ENCODE data around the gene GABRQ. TPM values are rescaled to one million over a fixed set of nuclear protein-coding genes. Genes with fewer than 3 reads are reported as not detected.

The GABRQ gene
- total RNA-seq, 1 experiment from 2014 or later, result 3.9 TPM

- H3K18ac ChIP-seq (ENCODE audit: insufficient read length, low read depth, low read length), result no peak overlapping the region
- H3K14ac ChIP-seq (ENCODE audit: insufficient read depth, low read length), result no peak overlapping the region
- H3K36me3 Mint-ChIP-seq (ENCODE audit: insufficient read depth in 1 of 3, low read depth in 3 of 3), result peaks cover 0 to 13% (median 4%) of the 10 kb centered on the region in 3 experiments; a peak in 4 of 7 replicates
- no peak overlapping the region for H3K56ac ChIP-seq (ENCODE audit: insufficient read length, low read depth, low read length)
- no peak overlapping the region for H4K5ac ChIP-seq (ENCODE audit: insufficient read length, low read depth, low read length)
- H3K9me3 Mint-ChIP-seq, result peaks cover 60 to 61% of the 10 kb centered on the region in 2 experiments
- no peak overlapping the region for H2BK20ac ChIP-seq (ENCODE audit: low read depth, low read length, poor library complexity, severe bottlenecking)
- no peak overlapping the region for H3K27ac Mint-ChIP-seq
- H4K8ac ChIP-seq (replicated peaks; ENCODE audit: insufficient read length, low read depth, low read length), result no peak overlapping the region
- peaks cover 2% of the 10 kb centered on the region; the same call in 1 of the 2 replicates for H3K27me3 ChIP-seq (ENCODE audit: insufficient read depth, low read length)
- H3K4me1 Mint-ChIP-seq, result peaks cover 23 to 37% of the 10 kb centered on the region in 2 experiments
- no peak for DNase-seq
- H3K9ac ChIP-seq (ENCODE audit: extremely low read depth, insufficient read length, low read length), result no peak overlapping the region
- no CpG with 5 or more reads among the region's 23 CpGs for WGBS (ENCODE audit: extremely low coverage, insufficient read length, low lambda C conversion rate)
- H3K23me2 ChIP-seq (ENCODE audit: insufficient read length, low read depth, low read length, poor library complexity, severe bottlenecking), result no peaks in the 10 kb centered on the region
- peaks cover 2% of the 10 kb centered on the region; the same call in 1 of the 2 replicates for H3K4me1 ChIP-seq (ENCODE audit: insufficient read depth, low read length)
- no peak for TF ChIP-seq CTCF (conservative IDR thresholded peaks at IDR 0.05)
- no peaks in the 10 kb centered on the region for H4K20me1 ChIP-seq (ENCODE audit: control insufficient read depth, insufficient read depth, insufficient read length)
- no peak overlapping the region for H2BK12ac ChIP-seq (ENCODE audit: insufficient read length, low read depth, low read length)
- H2BK120ac ChIP-seq (ENCODE audit: low read depth, low read length, poor library complexity, severe bottlenecking), result no peak overlapping the region
- no peak overlapping the region for H3K27ac ChIP-seq (ENCODE audit: insufficient read length, low read depth, low read length)
- no peaks in the 10 kb centered on the region for H3K79me1 ChIP-seq (ENCODE audit: insufficient read depth, low read depth, low read length, poor library complexity, severe bottlenecking)
- no peak overlapping the region for H2BK5ac ChIP-seq (ENCODE audit: insufficient read length, low read length)
- peaks cover 43% of the 10 kb centered on the region for H3K9me3 ChIP-seq (ENCODE audit: control insufficient read depth, low read depth, low read length)
- H2AK5ac ChIP-seq (ENCODE audit: insufficient read length, low read length), result no peak overlapping the region
- no peak overlapping the region for H2BK15ac ChIP-seq (ENCODE audit: low read depth, low read length)
- peak overlapping the region; percentile 24 for H3K4me2 ChIP-seq (ENCODE audit: insufficient read depth, insufficient read length, low read length)
- no peak overlapping the region for H2AFZ ChIP-seq (ENCODE audit: low read length)
- no peak overlapping the region for H4K91ac ChIP-seq (ENCODE audit: insufficient read length, low read depth, low read length)
- no peak overlapping the region for H3T11ph ChIP-seq (ENCODE audit: low read length)
- H3K79me2 ChIP-seq (ENCODE audit: insufficient read depth, low read length), result no peaks in the 10 kb centered on the region
- H3K4ac ChIP-seq (ENCODE audit: low read depth, low read length), result no peak overlapping the region
- no peak overlapping the region for H3K23ac ChIP-seq (ENCODE audit: insufficient read length, low read depth, low read length)
- H3K27me3 Mint-ChIP-seq (ENCODE audit: low read depth), result peaks cover 39% of the 10 kb centered on the region
- peak overlapping the region; percentile 74 to 88 for H3K4me3 Mint-ChIP-seq
Measured at GRCh38 chrX:152638443-152638904, 779 bp downstream of the GABRQ start.
